Right ventricle myocardium superior (tissue), 1 donor: ENCODE data around the gene C7orf25. TPM values are rescaled to one million over a fixed set of nuclear protein-coding genes. Genes with fewer than 3 reads are reported as not detected.
A peak's percentile ranks its signal among the peaks of the same experiment; 100 is the strongest.

ENCODE experiments used
- ATAC-seq: fragments of 200-7000 bp; cut with Tn5 transposase; one replicate; pipeline ENCODE4 v1.9.1; 2020; ENCODE audit warnings: mild to moderate bottlenecking; ENCODE audit not compliant: poor library complexity
- DNase-seq: peaks from one replicate; pipeline ENCODE4 v3.0.0-alpha.2; 2020
- intact Hi-C: fragments of 100-400 bp; cut with DNase I; formaldehyde crosslinking; loops from one replicate; pipeline ENCODE4 v1.11.2; 2022
- total RNA-seq: library from RNA; stranded (reverse); fragmentation: NEBNext Ultra II Directional; extraction: Animal tissue kit (Norgen Biotek cat#: 25700); gene quantifications from one replicate; pipeline ENCODE4 v1.2.1, GENCODE V29; 2021
- donor health status: DM: no; HTN: yes; CAD: no; lungs with severe emphysema.

C7orf25 gene
- total RNA-seq, 1 donor from 2014 or later: 5.5 TPM

GRCh38 chr7:42931834-42932651 lies 20.2 kb upstream of the C7orf25 start, which contains the start of the genes MRPL32 and PSMA2:
Gene MRPL32, plus strand, starts transcription at chr7:42932376. Its CDS starts 11 bp downstream, at chr7:42932387.
Gene PSMA2, minus strand, starts transcription at chr7:42932174. Its CDS starts 16 bp downstream, at chr7:42932158.
- ATAC-seq (peak; percentile 100), DNase-seq (peak; percentile 96)
- intact Hi-C loops: no loop called here

GRCh38 chr7:42931447-42931833 lies 19.6 kb upstream of the C7orf25 start:
- intact Hi-C loops: no loop called here
- ATAC-seq (no peak), DNase-seq (no peak)

GRCh38 chr7:42930889-42931288 lies 19.0 kb upstream of the C7orf25 start:
- no peak for DNase-seq
- intact Hi-C loops: no loop called here
- no peak for ATAC-seq

- intact Hi-C loops: no loop called here
- DNase-seq (no peak), ATAC-seq (no peak)
Observed at GRCh38 chr7:42929449-42929848, 17.6 kb upstream of the C7orf25 start.

- ATAC-seq (no peak), DNase-seq (no peak)
- intact Hi-C loops: no loop called here
Observed at GRCh38 chr7:42928754-42929153, 16.9 kb upstream of the C7orf25 start.

GRCh38 chr7:42926204-42926603 lies 14.3 kb upstream of the C7orf25 start:
- intact Hi-C loops: no loop called here
- DNase-seq (no peak), ATAC-seq (no peak)

- no peak for ATAC-seq
- intact Hi-C loops: no loop called here
- DNase-seq: no peak
Observed at GRCh38 chr7:42925630-42926029, 13.8 kb upstream of the C7orf25 start.

- ATAC-seq (no peak), DNase-seq (no peak)
- intact Hi-C loops: no loop called here
Observed at GRCh38 chr7:42924223-42924838, 12.5 kb upstream of the C7orf25 start.

- intact Hi-C loops: no loop called here
- no peak for DNase-seq
- ATAC-seq: no peak
Observed at GRCh38 chr7:42922017-42922753, 10.3 kb upstream of the C7orf25 start.

GRCh38 chr7:42915356-42915755 lies 3.5 kb upstream of the C7orf25 start:
- ATAC-seq (no peak), DNase-seq (no peak)
- intact Hi-C loops: no loop called here

- DNase-seq (no peak), ATAC-seq (no peak)
- intact Hi-C loops: no loop called here
Observed at GRCh38 chr7:42914421-42915045, 2.7 kb upstream of the C7orf25 start.

- no peak for ATAC-seq
- intact Hi-C loops: no loop called here
- DNase-seq: no peak
Observed at GRCh38 chr7:42914009-42914408, 2.1 kb upstream of the C7orf25 start.

GRCh38 chr7:42913591-42913990 lies 1.7 kb upstream of the C7orf25 start:
- intact Hi-C loops: no loop called here
- ATAC-seq: no peak
- DNase-seq: no peak

GRCh38 chr7:42910306-42910705 lies 1.6 kb downstream of the C7orf25 start:
- no peak for ATAC-seq
- DNase-seq: no peak
- intact Hi-C loops: no loop called here

GRCh38 chr7:42907316-42907715 lies 4.6 kb downstream of the C7orf25 start:
- DNase-seq: no peak
- intact Hi-C loops: no loop called here
- no peak for ATAC-seq

GRCh38 chr7:42906181-42906580 lies 5.7 kb downstream of the C7orf25 start:
- intact Hi-C loops: no loop called here
- ATAC-seq: no peak

GRCh38 chr7:42902331-42902730 lies 9.5 kb downstream of the C7orf25 start:
- intact Hi-C loops: no loop called here
- ATAC-seq (no peak), DNase-seq (no peak)

More at GRCh38 chr7:42906181-42906580, 5.7 kb downstream of the C7orf25 start:
- no peak for DNase-seq

GRCh38 chr7:42900842-42901241 lies 11.0 kb downstream of the C7orf25 start:
- ATAC-seq (no peak), DNase-seq (no peak)
- intact Hi-C loops: no loop called here
